Adrenal gland (tissue), 5 donors: Measurements from ENCODE around the gene OR6C2.

Source experiments
- POLR2A ChIP-seq, 2 donors: fragments of 450-650 bp; IDR thresholded peaks; one replicate each; pipeline ENCODE4 v1.6.1; 2017; ENCODE audit warnings: antibody characterized with exemption in 2 of 2, mild to moderate bottlenecking in 2 of 2, moderate library complexity in 1 of 2
- TF ChIP-seq, protein P1 (sequence below), 6 experiments: fragments of 450-650 bp in 4 of 6; fragments of 200-600 bp in 2 of 6; sonication (generic) in 1 of 6; IDR thresholded peaks; 1 replicate in 5 of 6; 2 replicates in 1 of 6; pipeline versions ENCODE4 v1.5.1 to v1.8.0; 2016 to 2021; ENCODE audit warnings: antibody characterized with exemption in 6 of 6, mild to moderate bottlenecking in 2 of 6, moderate library complexity in 1 of 6
- donor health status: DM: no; HTN: no; CAD: no.

DNA sequence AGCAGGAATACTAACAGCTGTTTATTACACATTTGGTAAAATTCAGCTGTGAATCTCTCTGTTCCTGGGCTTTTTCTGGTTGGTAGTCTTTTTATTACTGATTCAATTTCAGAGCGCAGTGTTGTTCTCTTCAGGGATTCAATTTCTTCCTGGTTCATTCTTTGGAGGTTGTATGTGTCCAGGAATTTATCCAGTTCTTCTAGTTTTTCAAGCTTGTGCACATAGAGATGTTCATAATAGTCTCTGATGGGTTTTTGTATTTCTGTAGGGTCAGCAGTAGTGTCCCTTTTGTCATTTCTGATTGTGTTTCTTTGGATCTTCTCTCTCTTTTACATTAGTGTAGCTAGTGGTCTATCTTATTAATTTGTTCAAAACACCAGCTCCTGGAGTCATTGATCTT is 26.9 kb upstream of the OR6C2 start:
- no peak for TF ChIP-seq POLR2A (IDR thresholded peaks at IDR 0.05)
- TF ChIP-seq, protein P1, sequence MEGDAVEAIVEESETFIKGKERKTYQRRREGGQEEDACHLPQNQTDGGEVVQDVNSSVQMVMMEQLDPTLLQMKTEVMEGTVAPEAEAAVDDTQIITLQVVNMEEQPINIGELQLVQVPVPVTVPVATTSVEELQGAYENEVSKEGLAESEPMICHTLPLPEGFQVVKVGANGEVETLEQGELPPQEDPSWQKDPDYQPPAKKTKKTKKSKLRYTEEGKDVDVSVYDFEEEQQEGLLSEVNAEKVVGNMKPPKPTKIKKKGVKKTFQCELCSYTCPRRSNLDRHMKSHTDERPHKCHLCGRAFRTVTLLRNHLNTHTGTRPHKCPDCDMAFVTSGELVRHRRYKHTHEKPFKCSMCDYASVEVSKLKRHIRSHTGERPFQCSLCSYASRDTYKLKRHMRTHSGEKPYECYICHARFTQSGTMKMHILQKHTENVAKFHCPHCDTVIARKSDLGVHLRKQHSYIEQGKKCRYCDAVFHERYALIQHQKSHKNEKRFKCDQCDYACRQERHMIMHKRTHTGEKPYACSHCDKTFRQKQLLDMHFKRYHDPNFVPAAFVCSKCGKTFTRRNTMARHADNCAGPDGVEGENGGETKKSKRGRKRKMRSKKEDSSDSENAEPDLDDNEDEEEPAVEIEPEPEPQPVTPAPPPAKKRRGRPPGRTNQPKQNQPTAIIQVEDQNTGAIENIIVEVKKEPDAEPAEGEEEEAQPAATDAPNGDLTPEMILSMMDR (IDR thresholded peaks at IDR 0.05) = no peak
